ENCODE results near the gene IL17D. TPM values are rescaled to one million over a fixed set of nuclear protein-coding genes. Genes with fewer than 3 reads are reported as not detected.
"Not testable (repeated sequence)": the region's sequence is repeated elsewhere in the genome, so short reads cannot be mapped to it uniquely, and the experiment has no call there.

The IL17D gene, protein sequence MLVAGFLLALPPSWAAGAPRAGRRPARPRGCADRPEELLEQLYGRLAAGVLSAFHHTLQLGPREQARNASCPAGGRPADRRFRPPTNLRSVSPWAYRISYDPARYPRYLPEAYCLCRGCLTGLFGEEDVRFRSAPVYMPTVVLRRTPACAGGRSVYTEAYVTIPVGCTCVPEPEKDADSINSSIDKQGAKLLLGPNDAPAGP
- polyA plus RNA-seq (ENCODE audit: insufficient read length): 7.2 TPM
- long read RNA-seq, donor 1: 0 reads
- long read RNA-seq, donor 2: 0 reads
- long read RNA-seq, donor 3, partial matches to known transcripts: 16 of 16 reads
- long read RNA-seq, donor 3, other reads (novel, unspliced or antisense): 0 of 16 reads
- long read RNA-seq, donor 4: 0 reads
- long read RNA-seq, donor 5: 0 reads
- long read RNA-seq, donor 6: 0 reads
- long read RNA-seq, donor 7, partial matches to known transcripts: 32 of 45 reads
- long read RNA-seq, donor 7, other reads (novel, unspliced or antisense): 13 of 45 reads
- long read RNA-seq, donor 8: 0 reads

DNA sequence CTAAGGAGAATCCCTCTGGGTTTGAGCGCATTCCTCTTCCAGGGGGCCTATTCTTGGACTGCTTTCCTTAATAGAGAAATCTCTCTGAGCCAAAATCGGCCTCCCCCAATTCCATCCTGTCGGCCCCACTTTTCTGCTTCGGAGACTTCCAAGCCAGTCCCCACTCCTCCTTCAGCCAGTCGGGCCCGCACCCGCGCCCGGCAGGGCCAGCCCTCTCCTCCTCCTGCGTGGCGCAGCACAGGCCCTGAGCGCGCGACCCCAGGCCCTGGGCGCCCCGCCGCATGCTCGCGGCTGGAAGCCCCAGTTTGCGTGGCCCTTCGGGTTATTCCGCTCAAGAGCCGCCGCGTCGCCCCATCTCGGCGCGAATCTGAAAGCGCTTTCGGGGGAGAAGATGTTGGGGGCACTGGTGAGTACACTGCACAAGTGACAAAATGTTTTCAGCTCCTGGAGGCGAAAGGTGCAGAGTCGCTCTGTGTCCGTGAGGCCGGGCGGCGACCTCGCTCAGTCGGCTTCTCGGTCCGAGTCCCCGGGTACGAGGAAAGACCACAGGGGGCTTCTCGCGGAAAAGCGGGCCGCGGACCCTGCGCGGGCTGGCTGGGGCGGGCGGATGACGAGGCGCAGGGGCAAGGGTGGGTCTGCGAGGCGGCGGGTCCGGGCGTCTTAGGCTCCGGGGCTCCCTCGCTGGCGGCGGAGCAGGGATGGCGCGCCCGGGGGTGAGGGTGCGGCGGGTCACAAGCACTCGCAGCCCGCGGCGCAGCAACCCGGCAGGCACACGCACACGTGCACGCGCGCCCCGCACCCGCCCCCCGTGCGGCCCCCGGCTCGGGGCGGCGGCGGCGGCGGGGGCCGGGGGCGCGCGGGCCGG, at the start of gene IL17D:
IL17D (plus strand) TSS at position 785 of the 865 bp plus-strand sequence. CDS start 303 bp downstream, outside the sequence.
- DNase-seq: peak; percentile 35

DNA sequence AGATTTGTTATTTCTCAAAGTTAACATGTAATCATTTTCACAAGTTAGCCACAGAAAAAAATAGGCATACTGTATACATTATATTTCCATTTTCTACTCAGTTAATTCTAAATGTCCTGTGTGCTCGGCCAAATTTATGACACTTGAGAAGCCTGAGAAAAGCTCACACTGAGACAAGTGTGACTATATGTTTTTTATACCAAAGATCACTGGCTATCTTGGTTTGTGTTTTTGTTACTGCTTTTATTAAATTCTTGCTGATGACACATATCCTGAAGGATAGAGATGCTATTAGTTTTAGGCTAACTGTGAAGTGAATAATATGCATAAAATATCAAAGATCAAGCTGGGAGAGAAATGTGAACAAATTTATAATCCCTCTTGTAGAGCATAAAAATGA, 49.3 kb upstream of the IL17D start:
- DNase-seq: no peak

DNA sequence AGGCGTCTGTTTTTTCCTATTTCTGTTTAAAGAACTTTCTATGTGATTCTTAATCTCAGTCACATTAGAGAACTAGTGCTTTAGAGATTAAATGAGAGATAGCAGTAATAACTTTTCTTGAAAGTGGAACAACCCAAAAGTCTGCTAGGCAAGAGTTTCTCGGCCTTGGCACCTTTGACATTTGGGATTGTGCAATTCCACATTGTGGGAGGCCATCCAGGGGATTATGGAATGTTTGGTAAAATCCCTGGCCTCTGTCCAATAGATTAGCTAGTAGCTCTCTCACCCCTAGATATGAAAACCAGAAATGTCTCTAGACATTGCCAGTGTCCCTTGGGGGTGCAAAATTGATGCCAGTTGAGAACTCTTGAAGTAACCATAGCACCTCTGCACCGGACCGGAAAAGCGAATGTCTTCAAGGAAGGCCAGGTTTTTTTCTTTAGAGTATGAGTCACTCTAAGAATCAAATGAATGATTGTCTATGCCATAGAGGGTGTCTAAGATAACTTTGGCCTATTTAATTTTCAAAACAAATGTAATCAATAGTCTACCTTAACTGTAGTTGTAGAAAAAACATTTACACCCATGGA, 45.0 kb upstream of the IL17D start:
- DNase-seq: no peak

DNA sequence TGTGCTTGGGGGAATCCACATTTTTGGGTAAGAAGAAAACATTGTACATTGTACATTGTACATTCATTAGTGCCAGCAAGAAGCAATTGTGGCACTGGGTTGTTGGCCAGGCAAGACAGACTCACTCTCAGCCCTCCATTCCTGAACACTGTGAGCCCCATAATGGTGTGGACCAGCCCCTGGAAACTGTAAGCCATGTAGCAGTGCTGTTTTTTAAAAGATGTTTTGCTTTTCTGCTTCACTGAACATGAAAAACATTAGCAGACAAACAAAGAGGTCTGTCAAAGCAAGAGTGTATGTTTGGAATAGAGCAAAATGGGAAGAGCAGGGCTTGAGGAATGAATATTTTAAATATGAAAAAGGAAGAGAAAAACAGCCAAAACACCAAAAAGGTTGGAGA, 39.1 kb upstream of the IL17D start:
- no peak for DNase-seq

- no peak for DNase-seq
These were observed 36.6 kb upstream of the IL17D start for GRCh38 chr13:20666948-20667347.

GRCh38 chr13:20667857-20668437, 35.6 kb upstream of the IL17D start:
- no peak for DNase-seq

GRCh38 chr13:20669162-20669561, 34.3 kb upstream of the IL17D start:
- DNase-seq: no peak

DNA sequence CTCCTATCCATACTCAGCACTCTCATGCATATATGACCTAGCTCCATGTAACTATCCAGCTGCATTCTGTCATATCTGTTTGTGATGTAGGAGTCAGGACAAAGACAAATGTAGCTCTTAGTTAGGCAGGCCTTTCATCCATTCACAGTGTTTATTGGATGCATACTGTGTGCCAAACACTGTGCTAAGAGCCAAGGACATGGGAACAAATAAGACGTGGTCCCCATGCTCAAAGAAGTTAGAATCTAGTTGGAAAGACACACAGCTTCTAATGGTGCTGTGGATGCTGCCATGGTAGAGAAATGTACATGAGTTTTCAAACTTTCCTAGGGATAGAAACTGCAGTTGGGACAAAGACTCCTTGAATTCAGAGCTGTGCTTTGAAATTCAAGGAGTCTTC, 31.7 kb upstream of the IL17D start:
- no peak for DNase-seq

- no peak for DNase-seq
These were observed 30.7 kb upstream of the IL17D start for GRCh38 chr13:20672772-20673171.

DNA sequence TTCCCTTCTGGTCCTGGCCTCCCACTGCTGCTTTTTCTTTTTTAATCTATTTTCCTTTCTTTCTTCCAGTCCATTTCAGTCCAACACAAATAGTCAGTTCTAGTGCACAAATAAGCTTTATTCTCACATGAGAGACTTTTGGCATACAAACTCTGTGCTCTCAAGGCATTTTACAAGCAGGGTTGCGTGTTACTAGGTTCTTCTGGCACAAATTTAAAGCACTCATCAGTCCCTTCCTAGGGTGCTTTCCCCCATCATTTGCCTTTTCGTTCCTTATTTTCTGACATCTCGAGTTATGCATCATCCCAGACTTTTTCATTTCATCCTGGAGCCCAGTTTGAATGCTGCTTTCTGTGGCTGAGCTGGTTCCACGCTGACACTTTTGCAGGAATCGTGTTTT, 29.8 kb upstream of the IL17D start:
- DNase-seq: no peak

- no peak for DNase-seq
These were observed 27.3 kb upstream of the IL17D start for GRCh38 chr13:20676213-20676612.

DNA sequence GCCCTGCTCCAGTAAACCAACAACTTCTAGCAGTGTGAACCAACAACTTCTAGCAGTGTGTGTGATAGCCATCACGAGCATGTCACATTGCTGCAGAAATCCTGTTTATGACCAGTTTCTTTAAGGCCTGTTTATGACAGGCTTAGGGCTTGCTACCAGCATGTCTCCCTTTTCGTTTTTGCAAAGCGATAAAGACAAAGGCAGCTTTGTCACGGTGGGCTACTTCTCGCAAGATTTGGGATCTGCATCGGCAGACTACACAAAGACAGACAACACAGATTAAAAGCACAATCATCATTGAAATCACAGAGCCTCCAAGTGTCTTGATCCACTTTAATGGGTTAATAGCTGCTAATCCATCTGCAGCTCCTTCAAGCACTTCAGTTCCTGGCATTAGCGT, 24.9 kb upstream of the IL17D start:
- not testable (repeated sequence) for DNase-seq

DNA sequence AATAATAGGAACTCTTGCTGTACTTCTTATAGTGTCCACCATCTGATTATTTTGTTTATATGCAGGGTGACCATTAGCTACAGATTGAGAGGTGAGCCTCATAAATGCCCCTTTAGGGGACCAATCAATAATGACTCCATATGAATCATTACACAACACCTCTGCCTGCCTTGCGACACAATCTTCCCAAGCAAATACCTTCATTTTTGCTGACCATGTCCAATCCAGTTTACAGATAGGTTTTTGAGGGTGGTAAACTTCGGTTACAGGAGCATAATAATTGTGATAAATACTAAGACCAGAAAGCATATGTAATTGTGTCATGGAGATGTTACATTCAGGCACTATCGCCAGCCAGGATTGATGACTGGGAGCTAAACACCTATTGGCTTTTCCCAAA, 23.6 kb upstream of the IL17D start:
- DNase-seq: no peak

GRCh38 chr13:20680416-20681080, 23.0 kb upstream of the IL17D start:
- DNase-seq: no peak

DNA sequence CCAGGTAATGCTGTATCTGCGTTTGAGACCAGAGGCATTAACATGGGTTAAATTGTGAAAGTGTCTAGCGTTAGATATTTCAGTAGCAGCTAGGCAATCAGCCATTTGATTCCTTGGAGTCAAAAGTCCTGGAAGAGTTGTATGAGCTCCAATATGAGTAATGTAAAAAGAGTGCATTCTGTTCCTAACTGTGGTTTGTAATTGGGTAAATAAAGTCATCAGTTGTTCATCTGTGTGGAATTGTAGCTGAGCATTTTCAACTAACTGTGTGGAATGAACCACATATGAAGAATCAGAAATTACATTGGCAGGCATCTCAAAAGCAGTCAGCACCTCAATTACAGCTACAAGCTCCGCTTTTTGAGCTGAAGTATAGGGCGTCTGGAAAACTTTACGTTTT, 22.0 kb upstream of the IL17D start:
- not testable (repeated sequence) for DNase-seq

DNA sequence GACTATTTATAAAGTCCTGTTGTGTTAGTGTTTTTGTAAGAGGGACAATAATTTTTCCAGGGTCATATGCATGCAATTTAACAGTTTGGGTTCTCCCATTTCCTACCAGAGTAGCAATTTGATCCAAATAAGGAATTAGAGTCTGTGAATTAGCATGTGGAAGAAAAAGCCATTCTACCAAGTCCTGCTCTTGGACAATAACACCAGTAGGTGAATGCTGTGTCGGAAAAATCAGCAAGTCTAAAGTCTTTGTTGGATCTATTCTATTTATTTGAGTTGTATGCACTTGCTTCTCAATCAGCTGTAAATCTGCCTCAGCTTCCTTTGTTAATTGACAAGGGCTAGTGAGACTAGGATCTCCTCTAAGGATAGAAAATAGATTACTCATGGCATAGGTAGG, 21.4 kb upstream of the IL17D start:
- no peak for DNase-seq

- no peak for DNase-seq
These were observed 19.5 kb upstream of the IL17D start for GRCh38 chr13:20684041-20684440.

GRCh38 chr13:20684546-20684945, 19.0 kb upstream of the IL17D start:
- no peak for DNase-seq

DNA sequence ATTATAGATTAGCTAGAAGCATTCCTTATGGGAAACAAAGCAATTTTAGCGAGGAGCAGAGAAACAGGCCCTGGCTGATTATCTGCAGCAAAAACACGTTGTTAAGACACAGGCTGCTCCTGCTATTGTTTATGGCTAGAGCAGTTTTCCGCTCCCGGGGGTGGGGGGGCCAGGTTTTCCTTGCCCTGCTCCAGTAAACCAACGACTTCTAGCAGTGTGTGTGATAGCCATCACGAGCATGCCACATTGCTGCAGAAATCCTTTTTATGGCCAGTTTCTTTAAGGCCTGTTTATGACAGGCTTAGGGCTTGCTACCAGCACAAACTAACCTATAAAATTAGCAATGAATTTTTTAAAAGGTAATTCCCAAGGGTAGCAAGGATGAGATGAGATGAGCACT, 18.4 kb upstream of the IL17D start:
- DNase-seq: no peak

GRCh38 chr13:20686167-20686566, 17.3 kb upstream of the IL17D start:
- no peak for DNase-seq

DNA sequence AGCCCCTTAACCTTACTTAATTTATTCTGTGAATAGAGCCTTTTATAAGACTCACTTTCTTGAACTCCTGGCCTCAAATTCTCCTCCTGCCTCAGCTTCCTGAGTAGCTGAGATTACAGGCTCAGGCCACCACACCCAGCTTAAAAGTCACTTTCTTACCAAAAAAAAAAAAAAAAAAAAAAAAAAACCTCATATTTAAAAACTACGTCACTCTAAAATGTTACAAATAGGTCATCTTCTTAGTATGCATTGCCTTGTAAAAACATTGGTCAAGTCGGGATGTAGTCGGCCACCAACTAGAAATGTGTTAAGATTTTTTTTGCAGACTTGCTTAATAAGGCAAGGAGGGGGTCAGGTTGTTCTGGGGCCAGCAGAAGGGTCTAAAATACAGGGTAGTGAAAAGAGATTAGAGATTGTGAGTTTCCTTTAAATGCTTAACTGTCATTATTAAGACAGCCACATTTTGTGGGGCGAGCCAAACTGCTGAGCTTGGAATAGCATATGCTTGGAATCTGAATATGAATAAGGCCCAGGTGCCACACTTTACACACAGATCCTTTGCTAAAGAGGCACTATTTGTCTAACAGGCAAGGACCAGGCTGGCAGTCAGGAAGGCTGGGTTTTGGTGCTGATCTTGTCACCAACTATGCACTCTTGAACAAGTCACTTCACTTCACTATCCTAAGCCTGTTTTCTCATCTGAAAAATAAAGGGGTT, 16.5 kb upstream of the IL17D start:
- no peak for DNase-seq

Measured in left kidney (tissue), 8 donors.